CD4-positive, alpha-beta T cell treated with Interleukin-2 at 100 ng/mL for 4 hours (primary cell): ENCODE results near the gene SPATA2.
"Not testable (repeated sequence)": the region's sequence is repeated elsewhere in the genome, so short reads cannot be mapped to it uniquely, and the experiment has no call there.

Source experiments
- DNase-seq: peaks from one replicate; pipeline ENCODE4 v3.0.0-alpha.2; 2020; ENCODE audit warnings: low spot score

The SPATA2 gene

GRCh38 chr20:49885558-49886332 is 29.6 kb downstream of the SPATA2 start:
- no peak for DNase-seq

GRCh38 chr20:49883246-49883802 is 32.0 kb downstream of the SPATA2 start:
- DNase-seq = no peak

- no peak for DNase-seq
These were observed 33.0 kb downstream of the SPATA2 start for GRCh38 chr20:49882171-49882970.

- no peak for DNase-seq
These were observed 34.4 kb downstream of the SPATA2 start for GRCh38 chr20:49880724-49881445.

- no peak for DNase-seq
These were observed 35.2 kb downstream of the SPATA2 start for GRCh38 chr20:49880177-49880576.

- no peak for DNase-seq
These were observed 36.4 kb downstream of the SPATA2 start for GRCh38 chr20:49878977-49879376.

- DNase-seq = no peak
These were observed 37.9 kb downstream of the SPATA2 start for GRCh38 chr20:49877386-49877921.

GRCh38 chr20:49874696-49875095 is 40.6 kb downstream of the SPATA2 start:
- DNase-seq = no peak

GRCh38 chr20:49872056-49872455 is 43.3 kb downstream of the SPATA2 start:
- DNase-seq = no peak

GRCh38 chr20:49871391-49871948 is 43.9 kb downstream of the SPATA2 start:
- DNase-seq = no peak

GRCh38 chr20:49870261-49870660 is 45.1 kb downstream of the SPATA2 start:
- no peak for DNase-seq

GRCh38 chr20:49868964-49869363 is 46.4 kb downstream of the SPATA2 start:
- no peak for DNase-seq

GRCh38 chr20:49868538-49868937 is 46.8 kb downstream of the SPATA2 start:
- no peak for DNase-seq

GRCh38 chr20:49867453-49868215 is 47.7 kb downstream of the SPATA2 start:
- no peak for DNase-seq

- DNase-seq = no peak
These were observed 49.3 kb downstream of the SPATA2 start for GRCh38 chr20:49866051-49866450.

GRCh38 chr20:49865559-49865958 is 49.8 kb downstream of the SPATA2 start:
- DNase-seq = no peak

GRCh38 chr20:49863666-49864065 is 51.7 kb downstream of the SPATA2 start:
- DNase-seq = no peak

GRCh38 chr20:49862607-49863200 is 52.6 kb downstream of the SPATA2 start:
- no peak for DNase-seq

GRCh38 chr20:49861232-49861631 is 54.1 kb downstream of the SPATA2 start:
- not testable (repeated sequence) for DNase-seq

- DNase-seq = no peak
These were observed 55.5 kb downstream of the SPATA2 start for GRCh38 chr20:49859807-49860206.

GRCh38 chr20:49859011-49859410 is 56.3 kb downstream of the SPATA2 start:
- no peak for DNase-seq
